GM23338 (cell line): ENCODE data around the gene OTUD1. TPM values are rescaled to one million over a fixed set of nuclear protein-coding genes. Genes with fewer than 3 reads are reported as not detected.

Source experiments
- ATAC-seq: fragments of 200-7000 bp; cut with Tn5 transposase; 3 replicates; pipeline ENCODE4 v1.9.1; 2020
- DNase-seq: peaks from one replicate; pipeline ENCODE4 v3.0.0-alpha.2; 2015; ENCODE audit warnings: low spot score
- H2AFZ ChIP-seq: fragments of 200-600 bp; sonication (generic); 2 replicates; pipeline ENCODE4 v1.8.0; 2016; ENCODE audit warnings: antibody characterized with exemption, mild to moderate bottlenecking, moderate library complexity
- H3F3A ChIP-seq: fragments of 200-600 bp; sonication (generic); replicated peaks from 2 replicates; pipeline ENCODE4 v1.8.0; 2017; ENCODE audit warnings: antibody characterized with exemption, mixed run types, low read depth
- H3K27ac ChIP-seq: fragments of 200-600 bp; sonication (generic); 2 replicates; pipeline ENCODE4 v1.6.1; 2016; ENCODE audit warnings: low read depth
- H3K27me3 ChIP-seq: fragments of 200-600 bp; sonication (generic); 2 replicates; pipeline ENCODE4 v1.8.0; 2016; ENCODE audit warnings: mild to moderate bottlenecking, mixed run types, moderate library complexity; ENCODE audit not compliant: insufficient read depth
- H3K36me3 ChIP-seq: fragments of 200-600 bp; sonication (generic); 2 replicates; pipeline ENCODE4 v1.8.0; 2016; ENCODE audit warnings: mild to moderate bottlenecking; ENCODE audit not compliant: insufficient read depth
- H3K4me1 ChIP-seq: fragments of 200-600 bp; sonication (generic); 2 replicates; pipeline ENCODE4 v1.8.0; 2016; ENCODE audit warnings: mild to moderate bottlenecking, moderate library complexity; ENCODE audit not compliant: insufficient read depth
- H3K4me2 ChIP-seq: fragments of 200-600 bp; sonication (generic); 2 replicates; pipeline ENCODE4 v1.7.1; 2017; ENCODE audit warnings: mixed run types
- H3K4me3 ChIP-seq: fragments of 200-600 bp; sonication (generic); 2 replicates; pipeline ENCODE4 v1.6.1; 2016; ENCODE audit warnings: mixed run types
- H3K79me2 ChIP-seq: fragments of 200-600 bp; sonication (generic); replicated peaks from 2 replicates; pipeline ENCODE4 v1.8.0; 2017; ENCODE audit warnings: mild to moderate bottlenecking; ENCODE audit not compliant: insufficient read depth
- H3K9me2 ChIP-seq: fragments of 200-600 bp; sonication (generic); 2 replicates; pipeline ENCODE4 v1.8.0; 2017; ENCODE audit not compliant: insufficient read depth
- H4K20me1 ChIP-seq: fragments of 200-600 bp; sonication (generic); replicated peaks from 2 replicates; pipeline ENCODE4 v1.8.0; 2017; ENCODE audit warnings: mild to moderate bottlenecking; ENCODE audit not compliant: insufficient read depth
- H3K27ac Mint-ChIP-seq: 2 replicates; pipeline ENCODE4 v1.8.0; 2020; ENCODE audit warnings: inconsistent platforms, mild to moderate bottlenecking, moderate library complexity, mixed read lengths
- H3K27me3 Mint-ChIP-seq: 3 replicates; pipeline ENCODE4 v1.8.0; 2022; ENCODE audit warnings: low read depth, mild to moderate bottlenecking, moderate library complexity, mixed read lengths, inconsistent platforms; ENCODE audit not compliant: insufficient read depth, poor library complexity
- H3K36me3 Mint-ChIP-seq: 3 replicates; pipeline ENCODE4 v1.8.0; 2021; ENCODE audit warnings: low read depth, mild to moderate bottlenecking, inconsistent platforms, moderate library complexity, mixed read lengths
- H3K4me1 Mint-ChIP-seq: 3 replicates; pipeline ENCODE4 v1.8.0; 2020; ENCODE audit warnings: mild to moderate bottlenecking, inconsistent platforms, mixed read lengths
- H3K4me3 Mint-ChIP-seq: 3 replicates; pipeline ENCODE4 v1.8.0; 2021; ENCODE audit warnings: moderate library complexity, mild to moderate bottlenecking, inconsistent platforms, mixed read lengths
- H3K9me3 Mint-ChIP-seq: 3 replicates; pipeline ENCODE4 v1.8.0; 2020; ENCODE audit warnings: moderate library complexity, mild to moderate bottlenecking, inconsistent platforms, mixed read lengths
- CREB1 ChIP-seq: fragments of 250-450 bp; sonication (Bioruptor Pico); IDR thresholded peaks from 2 replicates; pipeline ENCODE4 v1.5.0; 2020; ENCODE audit warnings: low read depth, mild to moderate bottlenecking, moderate library complexity
- NANOG ChIP-seq: IDR thresholded peaks from 2 replicates; pipeline ENCODE4 v1.6.1; 2016; ENCODE audit warnings: antibody characterized with exemption, borderline replicate concordance
- POLR2AphosphoS5 ChIP-seq: IDR thresholded peaks from 2 replicates; pipeline ENCODE4 v1.6.1; 2016; ENCODE audit warnings: antibody characterized with exemption, low read depth
- ZNF331 ChIP-seq: fragments of 250-450 bp; sonication (Bioruptor Pico); IDR thresholded peaks from 2 replicates; pipeline ENCODE4 v1.5.0; 2020; ENCODE audit warnings: low read depth, mild to moderate bottlenecking, moderate library complexity
- polyA plus RNA-seq: library from polyadenylated mRNA; unstranded; fragments of >200 nt; fragmentation: Nextera tagmentation; extraction: Ambion mirVana; gene quantifications from 2 replicates; pipeline ENCODE4 v1.2.1, GENCODE V29; 2016
- total RNA-seq: library from RNA; depleted of rRNA; stranded (reverse); fragments of >200 nt; shearing (Covaris generic); gene quantifications from 2 replicates; pipeline ENCODE4 v1.2.3, GENCODE V29; 2014
- TF ChIP-seq, protein P1 (sequence below): fragments of 250-450 bp; sonication (Bioruptor Pico); IDR thresholded peaks from 2 replicates; pipeline ENCODE4 v1.5.0; 2020; ENCODE audit warnings: mild to moderate bottlenecking, moderate library complexity

The OTUD1 gene
- total and polyA plus RNA-seq, 2 experiments from 2014 or later = 2.5 to 8.3 TPM

DNA sequence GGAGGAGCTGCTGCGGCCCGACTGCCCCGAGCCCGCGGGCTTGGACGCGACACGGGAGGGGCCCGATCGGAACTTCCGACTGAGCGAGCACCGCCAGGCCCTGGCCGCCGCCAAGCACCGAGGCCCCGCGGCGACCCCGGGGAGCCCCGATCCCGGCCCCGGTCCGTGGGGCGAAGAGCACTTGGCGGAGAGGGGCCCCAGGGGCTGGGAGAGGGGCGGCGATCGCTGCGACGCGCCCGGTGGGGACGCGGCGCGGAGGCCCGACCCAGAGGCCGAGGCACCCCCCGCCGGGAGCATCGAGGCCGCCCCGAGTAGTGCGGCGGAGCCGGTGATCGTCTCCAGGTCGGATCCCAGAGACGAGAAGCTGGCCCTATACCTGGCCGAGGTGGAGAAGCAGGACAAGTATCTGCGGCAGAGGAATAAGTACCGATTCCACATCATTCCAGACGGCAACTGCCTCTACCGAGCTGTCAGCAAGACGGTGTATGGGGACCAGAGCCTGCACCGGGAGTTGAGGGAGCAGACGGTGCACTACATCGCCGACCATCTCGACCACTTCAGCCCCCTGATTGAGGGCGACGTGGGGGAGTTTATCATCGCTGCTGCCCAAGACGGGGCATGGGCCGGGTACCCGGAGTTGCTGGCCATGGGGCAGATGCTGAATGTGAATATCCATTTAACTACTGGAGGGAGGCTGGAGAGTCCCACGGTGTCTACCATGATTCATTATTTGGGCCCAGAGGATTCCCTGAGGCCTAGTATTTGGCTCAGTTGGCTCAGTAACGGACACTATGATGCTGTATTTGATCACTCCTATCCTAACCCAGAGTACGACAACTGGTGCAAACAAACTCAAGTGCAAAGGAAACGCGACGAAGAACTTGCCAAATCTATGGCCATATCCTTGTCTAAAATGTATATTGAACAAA, 1.4 kb downstream of the OTUD1 start:
- TF ChIP-seq, protein P1, sequence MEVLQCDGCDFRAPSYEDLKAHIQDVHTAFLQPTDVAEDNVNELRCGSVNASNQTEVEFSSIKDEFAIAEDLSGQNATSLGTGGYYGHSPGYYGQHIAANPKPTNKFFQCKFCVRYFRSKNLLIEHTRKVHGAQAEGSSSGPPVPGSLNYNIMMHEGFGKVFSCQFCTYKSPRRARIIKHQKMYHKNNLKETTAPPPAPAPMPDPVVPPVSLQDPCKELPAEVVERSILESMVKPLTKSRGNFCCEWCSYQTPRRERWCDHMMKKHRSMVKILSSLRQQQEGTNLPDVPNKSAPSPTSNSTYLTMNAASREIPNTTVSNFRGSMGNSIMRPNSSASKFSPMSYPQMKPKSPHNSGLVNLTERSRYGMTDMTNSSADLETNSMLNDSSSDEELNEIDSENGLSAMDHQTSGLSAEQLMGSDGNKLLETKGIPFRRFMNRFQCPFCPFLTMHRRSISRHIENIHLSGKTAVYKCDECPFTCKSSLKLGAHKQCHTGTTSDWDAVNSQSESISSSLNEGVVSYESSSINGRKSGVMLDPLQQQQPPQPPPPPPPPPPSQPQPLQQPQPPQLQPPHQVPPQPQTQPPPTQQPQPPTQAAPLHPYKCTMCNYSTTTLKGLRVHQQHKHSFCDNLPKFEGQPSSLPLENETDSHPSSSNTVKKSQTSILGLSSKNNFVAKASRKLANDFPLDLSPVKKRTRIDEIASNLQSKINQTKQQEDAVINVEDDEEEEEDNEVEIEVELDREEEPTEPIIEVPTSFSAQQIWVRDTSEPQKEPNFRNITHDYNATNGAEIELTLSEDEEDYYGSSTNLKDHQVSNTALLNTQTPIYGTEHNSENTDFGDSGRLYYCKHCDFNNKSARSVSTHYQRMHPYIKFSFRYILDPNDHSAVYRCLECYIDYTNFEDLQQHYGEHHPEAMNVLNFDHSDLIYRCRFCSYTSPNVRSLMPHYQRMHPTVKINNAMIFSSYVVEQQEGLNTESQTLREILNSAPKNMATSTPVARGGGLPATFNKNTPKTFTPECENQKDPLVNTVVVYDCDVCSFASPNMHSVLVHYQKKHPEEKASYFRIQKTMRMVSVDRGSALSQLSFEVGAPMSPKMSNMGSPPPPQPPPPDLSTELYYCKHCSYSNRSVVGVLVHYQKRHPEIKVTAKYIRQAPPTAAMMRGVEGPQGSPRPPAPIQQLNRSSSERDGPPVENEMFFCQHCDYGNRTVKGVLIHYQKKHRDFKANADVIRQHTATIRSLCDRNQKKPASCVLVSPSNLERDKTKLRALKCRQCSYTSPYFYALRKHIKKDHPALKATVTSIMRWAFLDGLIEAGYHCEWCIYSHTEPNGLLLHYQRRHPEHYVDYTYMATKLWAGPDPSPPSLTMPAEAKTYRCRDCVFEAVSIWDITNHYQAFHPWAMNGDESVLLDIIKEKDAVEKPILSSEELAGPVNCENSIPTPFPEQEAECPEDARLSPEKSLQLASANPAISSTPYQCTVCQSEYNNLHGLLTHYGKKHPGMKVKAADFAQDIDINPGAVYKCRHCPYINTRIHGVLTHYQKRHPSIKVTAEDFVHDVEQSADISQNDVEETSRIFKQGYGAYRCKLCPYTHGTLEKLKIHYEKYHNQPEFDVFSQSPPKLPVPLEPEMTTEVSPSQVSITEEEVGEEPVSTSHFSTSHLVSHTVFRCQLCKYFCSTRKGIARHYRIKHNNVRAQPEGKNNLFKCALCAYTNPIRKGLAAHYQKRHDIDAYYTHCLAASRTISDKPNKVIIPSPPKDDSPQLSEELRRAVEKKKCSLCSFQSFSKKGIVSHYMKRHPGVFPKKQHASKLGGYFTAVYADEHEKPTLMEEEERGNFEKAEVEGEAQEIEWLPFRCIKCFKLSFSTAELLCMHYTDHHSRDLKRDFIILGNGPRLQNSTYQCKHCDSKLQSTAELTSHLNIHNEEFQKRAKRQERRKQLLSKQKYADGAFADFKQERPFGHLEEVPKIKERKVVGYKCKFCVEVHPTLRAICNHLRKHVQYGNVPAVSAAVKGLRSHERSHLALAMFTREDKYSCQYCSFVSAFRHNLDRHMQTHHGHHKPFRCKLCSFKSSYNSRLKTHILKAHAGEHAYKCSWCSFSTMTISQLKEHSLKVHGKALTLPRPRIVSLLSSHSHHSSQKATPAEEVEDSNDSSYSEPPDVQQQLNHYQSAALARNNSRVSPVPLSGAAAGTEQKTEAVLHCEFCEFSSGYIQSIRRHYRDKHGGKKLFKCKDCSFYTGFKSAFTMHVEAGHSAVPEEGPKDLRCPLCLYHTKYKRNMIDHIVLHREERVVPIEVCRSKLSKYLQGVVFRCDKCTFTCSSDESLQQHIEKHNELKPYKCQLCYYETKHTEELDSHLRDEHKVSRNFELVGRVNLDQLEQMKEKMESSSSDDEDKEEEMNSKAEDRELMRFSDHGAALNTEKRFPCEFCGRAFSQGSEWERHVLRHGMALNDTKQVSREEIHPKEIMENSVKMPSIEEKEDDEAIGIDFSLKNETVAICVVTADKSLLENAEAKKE (CRISPR knock-in tag) = no peak
- TF ChIP-seq NANOG = no peak
- no peak for TF ChIP-seq POLR2AphosphoS5
- TF ChIP-seq CREB1 (CRISPR knock-in tag) = no peak
- TF ChIP-seq ZNF331 (CRISPR knock-in tag) = no peak
- Mint-ChIP-seq H3K9me3 (peaks cover 6% of the 10 kb centered on the region; the same call in 1 of the 3 replicates), H3K4me3 (peak overlapping the region; percentile 84), H3K27ac (no peak overlapping the region), H3K4me1 (peaks cover 22% of the 10 kb centered on the region), H3K27me3 (peaks cover 8% of the 10 kb centered on the region), H3K36me3 (peaks cover 7% of the 10 kb centered on the region; the same call in 2 of the 3 replicates)
- H3K79me2 ChIP-seq = peaks cover 24% of the 10 kb centered on the region
- H3K36me3 ChIP-seq = no peaks in the 10 kb centered on the region
- H3K4me3 ChIP-seq = peak overlapping the region; percentile 80
- peaks cover 18% of the 10 kb centered on the region for H3K4me1 ChIP-seq
- H3K27ac ChIP-seq = no peak overlapping the region
- H3F3A ChIP-seq = no peaks in the 10 kb centered on the region; the same call in 1 of the 2 replicates
- H3K4me2 ChIP-seq = peak overlapping the region; percentile 92
- peak overlapping the region; percentile 87 for H2AFZ ChIP-seq
- H3K9me2 ChIP-seq = no peaks in the 10 kb centered on the region
- peaks cover 12% of the 10 kb centered on the region for H3K27me3 ChIP-seq
- peak; percentile 50 for DNase-seq
- ATAC-seq = peak; percentile 20
- H4K20me1 ChIP-seq = peaks cover 4% of the 10 kb centered on the region; the same call in 1 of the 2 replicates
